ENCODE results near the gene TMEM97. TPM values are rescaled to one million over a fixed set of nuclear protein-coding genes. Genes with fewer than 3 reads are reported as not detected.

The TMEM97 gene
- total RNA-seq, 1 donor from 2014 or later: 136 TPM

- H3K4me1 ChIP-seq: peaks cover 30% of the 10 kb centered on the region
- H3K9me3 Mint-ChIP-seq: no peaks in the 10 kb centered on the region
- no peaks in the 10 kb centered on the region for H3K9me3 ChIP-seq (ENCODE audit: low read depth)
- H3K27ac ChIP-seq: no peak overlapping the region
- peak overlapping the region; percentile 76 for H3K9ac ChIP-seq
- H2AFZ ChIP-seq (replicated peaks): no peak overlapping the region
- TF ChIP-seq EZH2phosphoT487 (IDR thresholded peaks at IDR 0.05) (no peak), CTCF (IDR thresholded peaks at IDR 0.05) (no peak), EZH2 (IDR thresholded peaks at IDR 0.05) (no peak)
- H3F3A ChIP-seq (ENCODE audit: low read depth): peaks cover 4% of the 10 kb centered on the region
- H3K36me3 ChIP-seq: no peaks in the 10 kb centered on the region
- no peaks in the 10 kb centered on the region for H3K27me3 ChIP-seq
- peak overlapping the region; percentile 80 for H3K4me3 ChIP-seq
- peaks cover 55% of the 10 kb centered on the region for H3K4me1 Mint-ChIP-seq
- peaks cover 15% of the 10 kb centered on the region for H3K36me3 Mint-ChIP-seq
- H3K27me3 Mint-ChIP-seq (ENCODE audit: insufficient read depth, low read depth): no peaks in the 10 kb centered on the region
- DNase-seq (ENCODE audit: low spot score): no peak
- H4K20me1 ChIP-seq (ENCODE audit: low read depth): peaks cover 54% of the 10 kb centered on the region
- H3K4me3 Mint-ChIP-seq: peak overlapping the region; percentile 97
- peaks cover 67% of the 10 kb centered on the region for H3K79me2 ChIP-seq (ENCODE audit: low read depth)
- H3K4me2 ChIP-seq: peak overlapping the region; percentile 85
- peak overlapping the region; percentile 31 for H3K27ac Mint-ChIP-seq
These were observed 1.4 kb downstream of the TMEM97 start for GRCh38 chr17:28320215-28321061.

DNA sequence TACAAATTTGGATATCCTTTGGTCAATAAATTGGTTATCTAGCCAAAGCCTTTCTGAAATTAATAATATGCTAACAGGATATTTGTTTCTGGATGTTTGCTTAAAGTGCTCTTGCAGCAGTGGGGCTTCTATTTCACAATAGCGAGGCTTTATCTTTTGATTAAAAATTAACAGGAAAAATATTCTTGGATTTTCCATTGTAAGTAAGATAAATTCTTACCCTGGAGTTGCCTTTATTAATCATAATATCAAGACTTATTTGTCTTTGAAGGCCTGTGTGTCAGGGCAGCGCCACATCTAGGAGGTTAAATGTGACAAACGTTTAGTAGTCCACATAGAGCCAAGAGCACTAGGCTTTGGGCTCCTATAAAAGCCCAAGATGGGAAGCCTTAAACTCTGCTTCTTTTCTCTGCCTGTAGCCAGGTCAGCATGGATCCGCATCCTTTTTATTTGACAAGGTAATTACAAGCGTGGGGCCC lies 5.3 kb downstream of the TMEM97 start:
- peaks cover 76% of the 10 kb centered on the region for H4K20me1 ChIP-seq (ENCODE audit: low read depth)
- H3K27me3 ChIP-seq: no peaks in the 10 kb centered on the region
- DNase-seq (ENCODE audit: low spot score): no peak
- peaks cover 23% of the 10 kb centered on the region for H3K4me1 ChIP-seq
- Mint-ChIP-seq H3K9me3 (no peaks in the 10 kb centered on the region), H3K27me3 (ENCODE audit: insufficient read depth, low read depth) (no peaks in the 10 kb centered on the region), H3K36me3 (peaks cover 32% of the 10 kb centered on the region), H3K27ac (no peak overlapping the region), H3K4me1 (peaks cover 54% of the 10 kb centered on the region), H3K4me3 (no peak overlapping the region)
- no peak overlapping the region for H3K4me2 ChIP-seq
- H3K9me3 ChIP-seq (ENCODE audit: low read depth): no peaks in the 10 kb centered on the region
- peaks cover 4% of the 10 kb centered on the region for H3K36me3 ChIP-seq
- peaks cover 94% of the 10 kb centered on the region for H3K79me2 ChIP-seq (ENCODE audit: low read depth)
- peaks cover 24% of the 10 kb centered on the region for H3F3A ChIP-seq (ENCODE audit: low read depth)
- H3K9ac ChIP-seq: no peak overlapping the region
- H2AFZ ChIP-seq (replicated peaks): no peak overlapping the region
- TF ChIP-seq CTCF (IDR thresholded peaks at IDR 0.05): no peak
- TF ChIP-seq EZH2 (IDR thresholded peaks at IDR 0.05): no peak
- TF ChIP-seq EZH2phosphoT487 (IDR thresholded peaks at IDR 0.05): no peak
- H3K4me3 ChIP-seq: no peak overlapping the region
- peak overlapping the region; percentile 13 for H3K27ac ChIP-seq

DNA sequence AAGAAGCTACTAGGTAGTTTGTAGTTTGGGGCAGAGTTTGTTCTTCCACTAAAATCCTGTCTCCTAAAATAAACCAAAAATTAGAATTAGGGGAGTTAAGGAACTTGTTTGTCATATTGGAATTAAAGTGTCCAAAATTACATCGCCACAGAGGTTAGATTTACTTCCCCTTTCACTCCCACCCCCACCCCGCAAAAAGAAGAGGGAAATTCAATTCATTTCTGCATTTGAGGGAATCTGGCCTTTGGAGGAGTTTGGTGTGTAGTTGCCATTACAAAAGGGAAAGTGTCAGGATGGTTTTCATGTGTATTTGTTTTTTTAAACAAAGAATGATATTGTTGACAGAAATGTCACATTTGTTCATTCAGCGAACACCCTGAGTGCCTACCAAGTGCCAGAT lies 5.8 kb downstream of the TMEM97 start:
- no peak overlapping the region for H3K4me3 Mint-ChIP-seq
- H3K27ac Mint-ChIP-seq: no peak overlapping the region
- H4K20me1 ChIP-seq (ENCODE audit: low read depth): peaks cover 76% of the 10 kb centered on the region
- H3K9me3 Mint-ChIP-seq: no peaks in the 10 kb centered on the region
- peaks cover 26% of the 10 kb centered on the region for H3F3A ChIP-seq (ENCODE audit: low read depth)
- H3K27me3 ChIP-seq: no peaks in the 10 kb centered on the region
- TF ChIP-seq EZH2phosphoT487 (IDR thresholded peaks at IDR 0.05) (no peak), EZH2 (IDR thresholded peaks at IDR 0.05) (no peak), CTCF (IDR thresholded peaks at IDR 0.05) (no peak)
- H3K79me2 ChIP-seq (ENCODE audit: low read depth): peaks cover 89% of the 10 kb centered on the region
- H3K27me3 Mint-ChIP-seq (ENCODE audit: insufficient read depth, low read depth): no peaks in the 10 kb centered on the region
- no peaks in the 10 kb centered on the region for H3K9me3 ChIP-seq (ENCODE audit: low read depth)
- H3K9ac ChIP-seq: no peak overlapping the region
- H3K36me3 Mint-ChIP-seq: peaks cover 32% of the 10 kb centered on the region
- H3K4me3 ChIP-seq: no peak overlapping the region
- no peak overlapping the region for H2AFZ ChIP-seq (replicated peaks)
- H3K4me1 ChIP-seq: peaks cover 23% of the 10 kb centered on the region
- H3K36me3 ChIP-seq: peaks cover 4% of the 10 kb centered on the region
- H3K4me2 ChIP-seq: no peak overlapping the region
- no peak overlapping the region for H3K27ac ChIP-seq
- no peak for DNase-seq (ENCODE audit: low spot score)
- peaks cover 54% of the 10 kb centered on the region for H3K4me1 Mint-ChIP-seq
